Fibroblast of skin of right quadriceps (primary cell): Measurements from ENCODE around the gene ASPA.

Experiments used
- DNase-seq: peaks from one replicate; pipeline ENCODE4 v3.0.0-alpha.2; 2013

Gene ASPA

GRCh38 chr17:3535253-3535995 lies 59.6 kb downstream of the ASPA start:
- peak; percentile 73 for DNase-seq

GRCh38 chr17:3536716-3537115 lies 60.9 kb downstream of the ASPA start:
- DNase-seq: no peak

GRCh38 chr17:3539881-3540540 lies 64.2 kb downstream of the ASPA start:
- no peak for DNase-seq

- DNase-seq: no peak
Measured at GRCh38 chr17:3542410-3543088, 66.8 kb downstream of the ASPA start.

- no peak for DNase-seq
Measured at GRCh38 chr17:3543453-3543852, 67.7 kb downstream of the ASPA start.

- DNase-seq: no peak
Measured at GRCh38 chr17:3544365-3544764, 68.6 kb downstream of the ASPA start.

GRCh38 chr17:3545151-3545550 lies 69.4 kb downstream of the ASPA start:
- DNase-seq: no peak

GRCh38 chr17:3546521-3546920 lies 70.7 kb downstream of the ASPA start:
- DNase-seq: no peak

- no peak for DNase-seq
Measured at GRCh38 chr17:3546997-3547396, 71.2 kb downstream of the ASPA start.

GRCh38 chr17:3547628-3548027 lies 71.8 kb downstream of the ASPA start:
- DNase-seq: no peak

GRCh38 chr17:3549610-3550162 lies 73.9 kb downstream of the ASPA start:
- no peak for DNase-seq

GRCh38 chr17:3551189-3551588 lies 75.4 kb downstream of the ASPA start:
- no peak for DNase-seq

GRCh38 chr17:3552916-3553315 lies 77.1 kb downstream of the ASPA start:
- DNase-seq: no peak
